Keratinocyte (primary cell): ENCODE results near the gene TRMT10B.

ENCODE experiments used
- CTCF ChIP-seq, 3 experiments: IDR thresholded peaks in 1 of 3; conservative IDR thresholded peaks in 1 of 3; optimal IDR thresholded peaks in 1 of 3; 2 replicates in 2 of 3; 3 replicates in 1 of 3; pipeline versions ENCODE3 to v1.5.1; 2011; ENCODE audit warnings: low read length in 3 of 3, mild to moderate bottlenecking in 3 of 3, moderate library complexity in 2 of 3, control low read depth in 1 of 3, inconsistent platforms in 1 of 3; ENCODE audit not compliant: insufficient read depth in 2 of 3; ENCODE audit errors: extremely low read depth in 1 of 3
- EZH2 ChIP-seq: IDR thresholded peaks from one replicate; pipeline ENCODE4 v1.6.1; 2012; ENCODE audit warnings: inconsistent platforms, mild to moderate bottlenecking, low read length, moderate library complexity

- no peak for TF ChIP-seq EZH2
- TF ChIP-seq CTCF (optimal IDR thresholded peaks at IDR 0.05 in 1 of 3, IDR thresholded peaks at IDR 0.05 in 1 of 3, conservative IDR thresholded peaks at IDR 0.05 in 1 of 3; ENCODE audit: extremely low read depth in 1 of 3, insufficient read depth in 2 of 3, low read length in 3 of 3): no peak
Observed at GRCh38 chr9:37760416-37761161, 7.0 kb downstream of the TRMT10B start.
